Fibroblast of the aortic adventitia (primary cell): ENCODE data around the gene ZC3H7A. TPM values are rescaled to one million over a fixed set of nuclear protein-coding genes. Genes with fewer than 3 reads are reported as not detected.

Experiments
- DNase-seq: peaks from one replicate; pipeline ENCODE4 v3.0.0-alpha.2; 2010; ENCODE audit warnings: low read depth
- H3K4me3 ChIP-seq: 2 replicates; pipeline ENCODE4 v1.5.1; 2011; ENCODE audit warnings: low read depth, mild to moderate bottlenecking, control low read depth, low read length, moderate library complexity
- CTCF ChIP-seq: IDR thresholded peaks from 2 replicates; pipeline ENCODE4 v1.5.1; 2011; ENCODE audit warnings: mild to moderate bottlenecking, low read length, control low read depth, inconsistent platforms; ENCODE audit not compliant: insufficient read depth
- total RNA-seq: library from RNA; depleted of rRNA; stranded (reverse); fragments of >200 nt; gene quantifications from 2 replicates; pipeline ENCODE4 v1.2.3, GENCODE V29; 2012; ENCODE audit warnings: low replicate concordance

The ZC3H7A gene
- total RNA-seq, 1 donor, result 31.9 TPM

DNA sequence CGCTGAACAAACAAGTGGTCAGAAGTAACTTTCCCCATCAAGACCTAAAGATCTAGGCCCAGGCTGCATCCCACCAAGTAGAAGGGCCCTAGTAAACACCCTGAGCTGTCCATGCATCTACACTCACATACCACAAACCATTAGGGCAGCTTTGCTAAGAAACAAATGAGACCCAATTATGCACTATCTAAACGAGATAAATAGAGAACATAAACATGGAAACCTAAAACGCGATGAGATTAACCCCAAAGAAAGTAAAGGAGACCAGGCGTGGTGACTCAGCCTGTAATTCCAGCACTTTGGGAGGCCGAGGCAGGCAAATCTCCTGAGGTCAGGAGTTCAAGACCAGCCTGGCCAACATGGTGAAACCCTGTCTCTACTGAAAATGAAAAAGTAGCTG is 60.2 kb downstream of the ZC3H7A start:
- no peak overlapping the region for H3K4me3 ChIP-seq
- no peak for TF ChIP-seq CTCF
- DNase-seq, result no peak

DNA sequence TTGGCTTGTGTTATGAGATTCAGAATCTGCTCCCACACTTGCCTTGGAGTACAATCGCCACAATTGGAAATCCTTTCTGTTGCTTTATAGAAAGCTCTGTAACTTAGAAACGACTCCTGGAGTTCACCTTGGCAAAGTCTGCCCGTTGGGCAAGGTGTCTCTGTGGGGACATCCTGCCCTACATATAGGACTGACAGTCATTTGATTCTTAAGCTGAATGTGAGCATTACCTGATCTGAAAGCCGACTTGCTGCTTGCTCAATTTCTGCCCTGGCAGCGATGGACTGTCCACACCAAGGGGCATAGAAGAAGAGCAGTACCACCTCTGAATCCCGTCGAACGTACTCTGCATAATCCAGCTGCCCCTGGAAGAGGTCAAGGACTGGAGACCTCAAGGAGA is 61.3 kb downstream of the ZC3H7A start:
- no peak for DNase-seq
- no peak overlapping the region for H3K4me3 ChIP-seq
- no peak for TF ChIP-seq CTCF

DNA sequence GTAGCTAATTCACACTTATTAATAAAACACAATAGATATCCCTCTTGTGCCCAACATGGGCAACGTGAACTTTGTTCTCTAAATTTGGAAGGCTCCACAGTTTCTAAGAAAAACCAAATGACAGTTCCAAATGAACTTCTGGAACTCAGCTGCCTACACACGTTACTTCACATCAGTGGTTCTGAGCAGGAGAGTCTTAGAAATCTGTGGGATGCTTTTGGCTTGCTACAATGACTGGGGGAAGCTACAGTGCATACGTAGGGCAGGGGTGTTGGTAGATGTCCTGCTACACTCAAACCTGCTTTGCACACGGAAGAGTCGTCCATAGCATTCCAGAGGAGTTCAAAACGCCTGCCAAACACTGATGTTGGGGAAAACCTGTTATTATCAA is 62.4 kb downstream of the ZC3H7A start:
- DNase-seq, result no peak
- no peak overlapping the region for H3K4me3 ChIP-seq
- no peak for TF ChIP-seq CTCF

- no peak for TF ChIP-seq CTCF
- no peak overlapping the region for H3K4me3 ChIP-seq
- no peak for DNase-seq
These were observed 62.9 kb downstream of the ZC3H7A start for GRCh38 chr16:11734025-11734652.

- no peak for DNase-seq
- H3K4me3 ChIP-seq, result no peak overlapping the region
- no peak for TF ChIP-seq CTCF
These were observed 65.8 kb downstream of the ZC3H7A start for GRCh38 chr16:11731222-11731621.

DNA sequence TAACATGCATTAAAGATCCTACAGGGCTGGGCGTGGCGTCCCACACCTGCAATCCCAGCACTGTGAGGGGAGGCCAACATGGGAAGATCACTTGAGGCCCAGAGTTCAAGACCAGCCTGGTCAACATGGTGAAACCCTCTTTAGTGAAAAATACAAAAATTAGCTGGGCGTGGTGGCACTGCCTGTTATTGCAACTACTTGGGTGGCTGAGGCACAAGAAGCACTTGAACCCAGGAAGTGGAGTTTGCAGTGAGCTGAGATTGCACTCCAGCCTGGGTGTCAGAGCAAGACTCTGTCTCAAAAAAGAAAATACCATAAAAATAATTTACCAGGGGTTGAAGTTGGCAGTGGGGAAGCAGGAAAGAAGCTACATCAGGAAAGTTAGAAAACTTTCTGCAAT is 67.3 kb downstream of the ZC3H7A start:
- TF ChIP-seq CTCF, result no peak
- no peak overlapping the region for H3K4me3 ChIP-seq
- DNase-seq, result no peak
